CD4-positive, alpha-beta T cell treated with Interleukin-17A for 1 hour (primary cell): Measurements from ENCODE around the gene ACTR1B.
"Not testable (repeated sequence)": the region's sequence is repeated elsewhere in the genome, so short reads cannot be mapped to it uniquely, and the experiment has no call there.

Source experiments
- DNase-seq: peaks from one replicate; pipeline ENCODE4 v3.0.0-alpha.2; 2020

The ACTR1B gene

DNA sequence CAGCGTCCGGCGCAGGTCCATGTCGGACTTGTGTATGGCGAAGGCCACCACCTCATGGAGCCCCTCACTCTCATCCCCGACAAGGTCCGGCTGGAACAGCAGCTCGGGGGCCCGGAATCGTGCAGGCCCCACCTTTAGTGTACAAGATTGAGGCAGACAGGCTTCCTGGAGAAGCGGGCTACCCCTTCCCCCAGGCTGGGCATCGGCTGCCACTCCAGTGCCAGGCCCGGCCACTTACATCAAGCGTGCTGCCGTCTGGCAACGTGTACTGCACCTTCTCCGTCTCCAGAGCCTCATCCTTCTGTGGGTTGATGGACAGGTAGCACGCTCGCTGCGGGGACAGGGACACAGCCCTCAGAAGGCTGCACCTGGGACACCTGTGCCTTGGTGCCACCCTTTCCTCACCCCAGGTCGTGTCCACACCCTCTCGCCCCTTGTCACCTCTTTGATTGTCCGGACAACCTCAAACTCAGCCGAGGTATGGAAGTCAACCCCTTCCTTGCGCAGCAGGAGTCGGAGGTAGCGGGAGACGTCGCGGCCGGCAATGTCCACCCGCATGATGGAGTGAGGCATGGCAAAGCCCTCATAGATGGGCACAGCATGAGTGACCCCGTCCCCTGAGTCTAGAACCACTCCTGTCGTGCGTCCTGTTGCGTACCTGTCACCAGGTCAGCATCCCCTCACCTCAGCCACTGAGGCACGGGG is 5.7 kb downstream of the ACTR1B start:
- no peak for DNase-seq

DNA sequence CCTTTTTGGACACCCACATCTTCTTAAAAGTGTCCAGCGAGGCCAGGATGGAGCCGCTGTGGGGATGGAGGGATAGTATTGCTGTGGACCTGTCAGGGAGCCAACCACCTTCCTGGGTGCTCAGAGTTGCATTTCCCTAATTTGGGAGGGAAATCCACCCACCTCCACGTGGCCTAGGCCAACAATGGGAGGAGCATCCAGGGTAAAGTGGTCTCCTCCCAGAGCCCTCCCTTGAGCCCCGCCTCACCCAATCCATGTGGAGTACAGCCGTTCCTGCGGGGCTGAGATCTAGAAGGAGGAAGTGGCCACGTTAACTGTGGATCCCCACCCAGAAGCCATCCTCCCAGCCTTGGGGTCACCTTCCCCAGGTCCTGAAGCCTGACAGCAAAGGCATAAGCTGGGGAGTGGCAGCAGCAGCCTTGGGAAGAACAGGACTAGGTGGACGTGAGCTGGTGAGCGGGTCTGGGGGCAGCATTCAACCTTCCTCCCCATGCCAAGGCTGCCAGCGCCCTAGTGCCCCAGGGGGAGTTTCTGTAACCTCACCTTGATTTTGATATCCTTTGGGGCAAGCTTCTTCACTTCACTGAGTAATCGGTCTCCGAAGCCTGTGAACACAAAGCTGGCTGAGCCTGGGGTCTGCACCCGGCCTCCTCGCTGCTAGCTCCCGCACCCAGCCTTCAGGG is 6.8 kb downstream of the ACTR1B start:
- DNase-seq = no peak

DNA sequence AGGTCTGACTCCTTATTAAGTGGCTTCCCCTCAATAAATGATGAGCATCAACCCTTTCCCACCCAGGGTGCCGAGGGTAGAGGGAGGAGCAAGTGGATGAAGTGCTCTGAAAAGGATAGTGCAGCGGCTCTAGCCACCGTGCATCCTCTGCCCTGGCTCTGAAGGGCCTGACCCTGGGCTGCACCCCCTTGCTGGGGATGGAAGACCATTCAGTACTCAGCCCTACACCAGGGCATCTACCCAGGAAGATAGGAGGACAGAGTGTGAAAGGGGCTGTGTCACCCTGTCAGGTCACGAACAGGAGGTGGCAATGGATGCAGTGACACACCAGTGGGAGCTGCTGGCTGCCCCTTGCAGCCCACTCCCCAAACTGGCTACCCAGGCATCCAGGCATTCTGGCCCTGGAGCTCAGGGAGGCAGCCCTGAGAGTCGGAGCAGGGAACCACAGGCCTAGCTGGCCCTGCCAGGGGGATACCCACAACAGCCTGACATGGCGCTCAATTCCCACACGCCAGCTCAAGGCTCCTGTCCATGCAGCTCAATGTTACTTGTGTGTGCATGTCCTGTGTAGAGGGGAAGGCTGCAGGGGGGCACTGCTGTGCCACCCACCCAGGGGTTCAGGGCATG is 7.6 kb downstream of the ACTR1B start:
- no peak for DNase-seq

DNA sequence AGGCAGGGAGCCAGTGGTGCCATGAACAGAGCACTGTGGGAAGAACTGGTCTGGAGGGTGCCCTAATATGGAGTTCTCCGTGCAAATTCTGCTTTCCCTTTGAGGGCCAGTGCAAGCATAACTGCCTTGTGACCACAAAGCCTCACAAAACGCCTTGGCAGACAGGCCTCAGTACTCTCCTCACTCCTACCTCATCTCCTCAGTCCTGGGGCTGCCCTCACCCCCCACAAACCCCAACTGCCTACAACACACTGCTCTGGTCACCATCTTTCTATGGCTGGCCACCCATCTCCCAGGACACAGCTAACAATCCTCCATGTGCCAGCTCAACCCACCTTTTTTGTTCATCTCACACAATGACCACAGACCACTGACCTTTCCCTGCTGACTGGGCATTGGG is 9.1 kb downstream of the ACTR1B start:
- no peak for DNase-seq

DNA sequence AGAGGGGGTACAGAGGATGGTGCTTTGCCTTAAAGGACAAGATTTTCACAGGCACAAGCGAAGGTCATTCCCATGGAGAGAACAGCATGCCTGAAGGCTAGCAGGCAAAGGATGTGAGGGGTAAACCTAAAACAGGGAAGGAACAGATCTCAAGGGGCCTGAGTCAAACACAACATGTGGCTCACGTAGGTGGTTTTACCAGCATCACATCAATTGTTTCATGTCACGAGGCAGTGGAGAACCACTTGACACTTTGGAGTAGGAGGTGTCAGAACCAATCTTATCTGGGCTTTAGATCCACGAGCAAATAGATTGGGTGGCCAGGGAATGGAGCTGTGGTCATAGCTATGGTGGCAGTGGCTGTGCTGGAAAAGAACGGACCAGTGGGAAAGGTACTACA is 9.5 kb downstream of the ACTR1B start:
- DNase-seq = no peak

DNA sequence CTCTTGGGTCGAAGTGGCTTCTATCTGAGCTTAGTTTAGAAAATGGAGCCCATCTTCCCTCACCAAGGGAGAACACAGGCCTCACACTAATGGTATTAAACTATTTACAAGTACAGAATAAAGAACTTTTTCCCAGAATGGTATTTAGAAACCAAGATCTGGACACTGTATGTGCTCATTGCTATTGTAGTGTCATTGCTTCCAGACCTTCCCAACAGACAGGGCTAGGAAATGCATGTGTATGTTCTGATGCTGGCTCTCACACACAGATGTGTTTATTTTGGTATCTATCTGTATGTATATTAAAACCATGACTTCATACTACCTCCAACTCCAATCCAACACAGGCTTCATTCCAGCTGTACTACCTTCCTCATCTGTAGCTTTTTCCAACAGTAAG is 10.0 kb downstream of the ACTR1B start:
- DNase-seq = no peak

DNA sequence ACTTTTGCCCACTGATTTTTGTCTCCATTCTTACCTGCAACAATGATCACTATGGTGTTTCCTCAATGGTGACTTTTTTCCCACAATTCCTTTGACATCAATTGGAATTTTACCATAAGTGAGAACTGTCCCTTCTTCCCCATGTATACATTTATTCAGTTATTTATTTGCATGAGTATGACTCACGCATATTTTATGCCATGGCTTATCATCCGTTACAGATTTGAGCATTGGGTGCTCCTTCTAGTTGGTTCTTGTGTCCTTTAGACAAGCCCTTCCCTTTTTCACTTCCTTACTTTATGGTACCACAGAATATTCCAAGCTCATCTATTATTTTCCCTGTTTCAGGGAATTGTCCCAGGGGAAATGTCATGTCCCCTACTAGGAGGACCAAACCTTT is 10.4 kb downstream of the ACTR1B start:
- DNase-seq = no peak

DNA sequence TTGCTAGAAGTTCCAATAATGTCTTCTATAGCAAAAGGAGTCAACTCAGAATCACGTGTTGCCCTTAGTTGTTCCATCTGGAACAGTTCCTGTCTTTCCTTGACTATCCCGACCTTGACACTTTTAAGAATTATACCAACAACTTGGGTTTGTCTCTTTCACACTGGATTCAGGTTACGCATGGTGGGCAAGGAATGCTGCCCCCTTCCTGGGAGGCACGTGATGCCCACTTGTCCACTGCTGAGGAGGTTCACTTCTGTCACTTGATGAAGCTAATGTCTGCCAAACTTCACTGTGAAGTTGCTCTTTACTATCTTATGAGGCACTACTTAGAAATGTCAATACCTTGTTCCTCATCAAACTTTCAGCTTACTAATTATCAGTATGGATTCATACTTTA is 12.7 kb downstream of the ACTR1B start:
- DNase-seq = no peak

DNA sequence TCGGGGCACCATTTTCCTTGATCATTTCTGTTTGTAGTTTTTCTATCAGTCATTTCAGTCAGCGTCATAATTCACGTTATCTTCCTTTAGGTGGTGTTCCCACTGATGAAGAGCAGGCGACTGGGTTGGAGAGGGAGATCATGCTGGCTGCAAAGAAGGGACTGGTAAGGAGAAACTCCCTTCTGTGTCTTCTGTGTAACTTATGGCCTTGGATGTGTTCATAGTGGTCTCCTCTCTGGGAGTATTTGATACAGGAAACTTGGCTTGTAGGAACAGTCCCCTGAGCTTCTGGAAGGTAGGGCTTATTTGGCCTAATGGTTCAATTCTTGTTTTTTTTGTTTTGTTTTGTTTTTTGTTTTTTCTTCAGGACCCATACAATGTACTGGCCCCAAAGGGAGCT is 16.9 kb downstream of the ACTR1B start:
- no peak for DNase-seq

DNA sequence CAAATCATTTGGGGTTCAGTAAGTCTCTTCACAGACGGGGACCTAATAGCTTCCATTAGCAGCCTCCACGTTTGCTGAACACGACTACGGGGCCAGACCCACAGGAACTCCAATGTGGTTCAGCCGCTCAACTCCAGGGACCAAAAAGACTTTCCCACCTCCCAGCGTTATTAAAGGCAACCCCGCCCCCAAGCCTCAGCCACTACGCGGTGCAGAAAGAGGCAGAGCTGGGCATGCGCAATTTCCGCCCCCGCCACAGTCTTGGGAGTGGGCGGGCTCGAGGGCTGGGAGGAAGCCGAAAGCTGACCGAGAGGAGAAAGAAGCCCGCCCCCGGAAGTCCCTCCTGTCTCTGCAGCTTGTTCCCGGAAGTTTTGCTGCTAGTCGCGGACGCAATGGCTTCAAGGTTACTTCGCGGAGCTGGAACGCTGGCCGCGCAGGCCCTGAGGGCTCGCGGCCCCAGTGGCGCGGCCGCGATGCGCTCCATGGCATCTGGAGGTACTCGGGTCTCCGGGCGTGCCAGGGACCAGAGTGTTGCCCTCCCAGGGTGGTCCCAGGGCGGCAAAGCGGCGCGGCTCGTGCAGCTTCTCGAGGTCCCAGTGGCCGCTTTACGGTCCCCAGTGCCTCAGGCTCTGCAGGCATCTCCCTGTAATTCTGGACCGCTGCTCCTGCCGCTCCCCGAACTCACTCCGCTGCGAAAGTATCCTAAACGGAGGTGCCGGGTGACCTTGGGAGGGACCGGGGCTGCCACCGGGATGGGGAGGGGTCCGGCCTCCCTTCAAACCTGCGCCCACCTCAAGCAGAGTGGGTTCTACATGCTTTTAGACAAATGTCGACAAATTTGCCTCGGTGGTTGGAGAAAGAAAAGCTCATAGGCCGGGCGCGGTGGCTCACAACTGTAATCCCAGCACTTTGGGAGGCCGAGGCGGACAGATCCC is 17.9 kb downstream of the ACTR1B start, which contains the start of gene COX5B:
TSS of gene COX5B (plus strand) at position 368 of the 935 bp plus-strand sequence. CDS start at position 393, 25 bp downstream.
- peak; percentile 99 for DNase-seq

DNA sequence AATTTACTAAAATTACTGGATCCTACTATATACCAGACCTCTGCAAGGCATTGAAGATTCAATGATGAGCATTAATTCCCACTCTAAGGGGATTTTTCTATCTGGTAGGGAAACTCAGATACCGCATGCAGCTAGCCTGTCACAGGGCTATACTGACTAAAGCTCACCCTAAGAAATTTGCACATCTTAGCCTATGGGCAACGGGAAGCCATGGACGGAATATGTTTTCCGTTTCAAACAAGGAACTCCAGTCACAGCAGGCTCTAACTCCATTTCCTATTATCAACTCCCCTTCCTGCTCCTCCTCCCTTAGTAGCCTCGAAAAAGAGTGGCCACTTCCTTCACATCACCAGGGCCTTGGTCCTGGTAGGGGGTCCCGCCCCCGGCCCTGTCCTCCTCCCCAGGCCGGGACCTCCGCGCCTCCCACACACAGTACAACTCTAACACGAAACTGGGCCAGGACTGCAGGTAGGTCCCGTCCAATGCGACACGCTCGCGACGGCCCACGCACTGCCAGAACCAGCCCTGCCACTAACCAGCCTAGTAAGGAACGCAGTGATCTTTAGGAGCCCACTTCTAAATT is 18.6 kb downstream of the ACTR1B start:
- DNase-seq = no peak

DNA sequence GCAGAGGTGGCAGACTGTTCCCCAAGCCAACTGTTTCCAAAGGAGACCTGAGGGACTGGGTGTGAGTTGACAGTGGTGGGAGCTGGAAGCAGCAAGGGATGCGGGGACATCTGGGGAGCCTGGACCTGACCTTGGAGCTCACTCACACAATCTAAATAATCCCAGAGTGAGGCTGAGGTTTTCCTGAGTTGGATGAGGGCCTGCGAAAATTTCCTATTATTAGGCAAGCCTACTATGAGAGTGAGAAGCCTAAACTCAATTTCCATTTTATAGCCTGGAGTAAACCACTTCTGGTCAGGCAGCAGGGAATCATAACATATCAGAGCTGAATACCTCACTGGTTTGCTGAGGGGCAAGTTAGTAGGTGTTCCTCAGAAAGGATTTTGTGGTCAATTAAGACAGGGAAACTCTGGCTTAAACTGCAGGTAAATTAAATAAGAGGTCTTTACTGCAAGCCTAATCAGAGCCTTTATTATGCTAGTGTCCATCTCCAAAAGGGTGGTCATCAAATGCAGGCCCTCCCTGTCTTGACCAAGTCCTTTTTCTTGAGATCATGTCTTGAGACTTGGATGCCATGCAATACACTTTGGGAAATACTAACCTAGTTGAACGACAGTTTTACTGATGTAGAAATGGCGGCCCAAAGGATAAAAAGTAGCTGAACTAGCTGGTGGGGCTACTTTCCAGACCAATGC is 19.7 kb downstream of the ACTR1B start:
- no peak for DNase-seq

DNA sequence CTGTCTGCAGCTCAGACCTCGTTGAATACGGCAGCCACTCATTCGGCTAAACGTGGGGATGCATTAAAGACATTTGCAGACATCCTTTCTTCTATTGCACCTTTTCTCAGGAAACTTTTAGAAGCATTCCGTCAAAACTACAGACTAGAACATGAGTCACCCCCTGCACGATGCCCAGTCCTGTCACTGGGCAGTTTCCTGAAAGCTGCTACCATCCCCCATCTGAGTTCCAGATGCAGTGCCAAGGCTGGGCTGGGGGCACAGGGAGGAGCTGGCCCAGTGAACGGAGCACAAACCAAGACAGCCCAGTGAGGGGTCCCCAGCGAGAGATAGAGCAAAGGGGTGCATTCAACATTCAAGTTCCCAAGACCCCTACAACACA is 37.8 kb downstream of the ACTR1B start:
- DNase-seq = not testable (repeated sequence)

DNA sequence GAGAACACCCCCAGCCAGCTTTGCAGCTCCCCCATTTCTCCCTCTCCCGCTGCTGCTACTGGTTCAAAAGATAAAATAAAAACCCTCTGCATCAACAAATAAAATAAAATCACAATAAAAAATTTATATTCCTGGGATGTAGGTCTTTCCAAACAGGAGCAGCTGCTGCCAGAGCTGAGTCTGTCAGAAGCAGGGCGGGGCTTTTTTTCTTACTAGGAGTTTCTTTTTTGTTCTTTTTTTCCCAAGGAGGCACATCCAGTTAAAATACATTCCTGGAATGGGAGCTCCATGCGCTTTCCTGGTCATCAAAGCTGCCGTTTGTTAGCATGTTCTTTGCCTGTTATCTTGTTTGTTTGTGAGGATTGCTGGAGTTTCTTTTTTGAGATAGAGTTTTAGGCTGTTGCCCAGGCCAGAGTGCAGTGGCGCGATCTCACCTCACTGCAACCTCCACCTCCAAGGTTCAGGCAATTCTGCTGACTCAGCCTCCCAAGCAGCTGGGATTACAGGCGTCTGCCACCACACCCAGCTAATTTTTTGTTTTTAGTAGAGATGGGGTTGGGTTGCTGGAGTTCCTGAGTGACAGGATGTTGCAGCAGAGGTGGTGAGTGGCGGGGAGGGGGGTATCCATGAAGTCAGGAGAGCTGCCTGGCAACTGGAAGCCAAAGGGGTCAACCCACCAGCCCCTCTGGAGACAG is 38.3 kb downstream of the ACTR1B start:
- not testable (repeated sequence) for DNase-seq

DNA sequence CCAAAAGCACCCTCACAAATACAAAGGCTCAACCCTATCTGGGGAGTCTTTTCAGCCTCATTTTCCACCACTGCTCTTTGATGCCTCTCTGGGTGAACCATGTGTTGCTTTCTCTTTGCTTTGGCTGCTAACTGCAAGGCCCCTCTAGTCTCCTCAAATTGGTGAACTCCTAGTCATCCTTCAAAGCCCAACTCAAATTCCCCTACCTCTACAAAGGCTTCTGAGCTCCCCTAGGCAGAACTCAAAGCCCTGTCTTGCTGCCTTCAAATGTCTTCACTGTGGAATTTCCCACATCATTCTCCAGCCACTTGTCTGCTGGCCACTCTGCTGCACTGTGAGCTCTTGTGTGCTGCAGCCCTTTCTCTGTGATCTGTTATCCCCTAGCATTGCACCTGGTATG is 40.9 kb downstream of the ACTR1B start:
- not testable (repeated sequence) for DNase-seq

DNA sequence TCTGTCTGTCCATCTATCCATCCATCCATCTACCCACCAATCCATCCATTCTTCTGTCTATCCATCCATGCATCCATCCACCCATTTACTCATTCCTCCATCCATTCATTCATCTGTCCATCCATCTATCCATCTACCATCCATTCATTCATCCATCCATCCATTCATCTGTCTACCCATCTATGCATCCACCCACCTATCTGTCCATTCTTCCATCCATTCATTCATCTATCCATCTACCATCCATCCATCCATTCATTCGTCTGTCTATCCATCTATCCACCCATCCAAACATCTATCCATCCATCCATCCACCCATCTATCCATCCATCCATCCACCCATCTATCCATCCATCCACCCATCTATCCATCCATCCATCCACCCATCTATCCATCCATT is 43.4 kb downstream of the ACTR1B start:
- DNase-seq = not testable (repeated sequence)

DNA sequence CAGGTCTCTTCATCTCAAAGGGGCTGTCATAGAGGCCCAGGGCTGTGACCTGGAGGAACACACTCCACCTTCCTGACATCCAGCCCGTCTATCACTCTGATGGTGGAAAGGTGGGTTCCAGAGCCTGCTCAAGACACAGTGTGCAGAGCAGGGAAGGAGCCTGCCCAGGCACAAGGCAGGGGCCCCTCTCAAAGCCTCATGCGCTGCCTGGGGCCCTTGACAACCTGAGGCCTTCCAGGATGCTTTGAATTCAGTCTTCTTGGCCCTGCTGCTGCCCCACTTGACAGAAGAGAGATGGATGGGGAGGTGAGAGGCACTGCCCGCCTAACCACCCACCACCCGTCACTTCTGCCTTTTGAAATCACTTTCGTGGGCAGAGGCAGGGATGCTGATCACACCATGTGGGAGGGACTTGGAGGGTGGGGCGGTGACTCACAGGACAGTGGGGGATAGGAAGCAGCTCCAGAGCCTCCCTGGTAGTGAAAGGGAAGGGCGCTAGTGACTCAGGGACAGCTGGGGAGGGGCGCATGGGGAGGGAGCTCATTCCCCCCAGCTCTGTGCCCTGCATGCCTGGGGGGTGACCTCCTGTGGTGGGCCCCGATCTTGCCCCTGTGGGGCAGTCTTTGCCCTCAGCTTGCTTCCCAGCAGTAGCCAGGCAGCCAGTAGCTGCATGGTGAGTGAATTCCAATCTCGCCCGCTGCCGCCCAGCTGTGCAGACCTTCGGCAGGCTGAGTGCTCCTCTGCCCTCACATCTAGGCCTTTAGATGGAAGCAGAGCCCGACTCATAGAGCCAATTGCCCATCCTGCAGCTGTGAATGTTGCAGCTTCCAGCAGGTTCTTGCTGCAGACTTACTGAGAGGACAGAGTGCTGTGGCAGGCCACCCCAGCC is 44.7 kb downstream of the ACTR1B start:
- DNase-seq = not testable (repeated sequence)

DNA sequence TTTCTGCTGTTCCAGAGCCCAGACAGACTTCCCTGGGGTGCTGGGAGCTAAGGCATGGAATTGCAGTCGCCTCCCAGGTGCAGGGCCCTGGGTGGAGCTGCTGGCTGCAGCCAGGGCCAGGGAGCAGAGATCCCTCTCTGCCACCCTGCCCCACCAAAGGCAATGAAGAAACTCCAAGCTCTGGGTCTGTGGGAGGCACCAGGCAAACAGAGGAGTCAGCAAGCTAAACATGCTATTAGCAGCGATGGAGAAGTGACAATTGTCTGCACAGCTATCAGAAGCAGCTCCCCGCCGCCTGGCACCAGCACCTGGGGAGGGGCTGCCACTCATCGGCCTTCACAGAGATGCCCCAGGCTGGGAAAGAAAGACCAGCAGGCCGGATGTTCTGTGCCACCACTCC is 45.9 kb downstream of the ACTR1B start:
- DNase-seq = no peak

DNA sequence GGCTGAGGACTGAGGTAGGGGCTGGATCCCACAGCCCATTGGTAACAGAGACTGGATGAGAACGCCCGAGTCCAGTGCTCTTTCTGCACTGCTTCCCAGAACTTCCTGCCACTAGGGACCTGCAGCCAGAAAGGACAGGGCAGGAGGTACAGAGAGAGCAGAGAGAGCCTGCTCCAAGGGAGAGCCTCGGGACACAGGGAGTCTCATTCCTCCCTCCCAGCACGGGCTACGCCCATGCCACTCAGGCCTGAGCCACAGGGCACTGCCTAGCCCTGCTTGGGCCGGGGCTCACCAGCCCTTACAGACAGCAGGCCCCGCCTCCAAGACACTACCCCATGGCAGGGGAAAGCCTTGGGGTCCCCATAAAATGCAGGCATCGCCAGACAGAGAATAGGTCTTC is 48.1 kb downstream of the ACTR1B start:
- not testable (repeated sequence) for DNase-seq

DNA sequence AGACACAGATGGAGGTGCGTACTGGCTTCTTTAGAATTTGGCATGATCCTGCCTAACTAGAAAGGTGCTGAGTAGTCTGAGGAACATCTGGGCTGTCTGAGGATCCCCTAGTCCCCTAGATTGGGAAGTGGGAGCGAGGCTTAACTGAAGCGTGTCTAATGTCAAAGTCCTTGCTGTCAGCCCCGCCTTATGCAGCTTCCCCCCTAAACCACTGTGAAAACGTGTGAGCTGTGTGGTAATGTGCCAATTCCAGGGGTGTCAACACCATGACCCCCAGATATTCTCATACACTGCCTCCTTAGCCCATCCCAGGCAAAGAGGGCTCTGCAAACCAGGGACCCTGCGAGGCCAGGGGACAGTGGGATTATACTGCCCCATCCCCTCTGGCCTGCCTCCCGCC is 51.9 kb downstream of the ACTR1B start:
- DNase-seq = not testable (repeated sequence)
